Liver (tissue), 3 donors: ENCODE results near the gene GARIN5A.

Source experiments
- ATF3 ChIP-seq: IDR thresholded peaks from 2 replicates; pipeline ENCODE4 v1.6.1; 2016; ENCODE audit warnings: antibody characterized with exemption
- CTCF ChIP-seq: fragments of 150-350 bp; IDR thresholded peaks from 2 replicates; pipeline ENCODE4 v1.5.1; 2017; ENCODE audit warnings: improper control_type of control experiment, low read depth, low read length; ENCODE audit not compliant: missing input control
- FOXA1 ChIP-seq: IDR thresholded peaks from 2 replicates; pipeline ENCODE4 v1.6.1; 2016; ENCODE audit warnings: antibody characterized with exemption
- HNF4A ChIP-seq, 2 donors: conservative IDR thresholded peaks; 2 replicates each; pipeline ENCODE4 v1.6.1; 2016; ENCODE audit warnings: antibody characterized with exemption in 2 of 2, mild to moderate bottlenecking in 2 of 2
- MAX ChIP-seq: IDR thresholded peaks from 2 replicates; pipeline ENCODE4 v1.6.1; 2016; ENCODE audit warnings: antibody characterized with exemption
- RAD21 ChIP-seq, 2 donors: IDR thresholded peaks; 2 replicates each; pipeline ENCODE4 v1.6.1; 2016; ENCODE audit warnings: antibody characterized with exemption in 2 of 2, mild to moderate bottlenecking in 2 of 2
- SP1 ChIP-seq: IDR thresholded peaks from 2 replicates; pipeline ENCODE4 v1.6.1; 2018; ENCODE audit warnings: antibody characterized with exemption, mild to moderate bottlenecking
- TAF1 ChIP-seq: conservative IDR thresholded peaks from 2 replicates; pipeline ENCODE4 v1.6.1; 2016; ENCODE audit warnings: antibody characterized with exemption, mild to moderate bottlenecking
- YY1 ChIP-seq: IDR thresholded peaks from 2 replicates; pipeline ENCODE4 v1.6.1; 2016; ENCODE audit warnings: antibody characterized with exemption, mild to moderate bottlenecking
- donor health status: healthy.
- donor health status: healthy.

GRCh38 chr19:50419022-50419579 is 57.5 kb downstream of the GARIN5A start:
- TF ChIP-seq CTCF, result no peak
- no peak for TF ChIP-seq YY1
- no peak for TF ChIP-seq ATF3
- no peak for TF ChIP-seq RAD21 (IDR thresholded peaks at IDR 0.05)
- no peak for TF ChIP-seq FOXA1
- TF ChIP-seq MAX, result no peak
- no peak for TF ChIP-seq TAF1
- no peak for TF ChIP-seq SP1
- TF ChIP-seq HNF4A (conservative IDR thresholded peaks at IDR 0.05), result no peak
